D721Med (cell line): ENCODE data around the gene KRT85.

ENCODE experiments used
- DNase-seq: peaks from one replicate; pipeline ENCODE4 v3.0.0; 2011; ENCODE audit warnings: low spot score; ENCODE audit not compliant: insufficient read length
- FAIRE-seq: peaks from 2 replicates; lab custom pipeline; 2011; peaks lifted over from hg19 to GRCh38; lab: Jason Lieb, UNC
- CTCF ChIP-seq: IDR thresholded peaks from 2 replicates; pipeline ENCODE4 v1.5.1; 2012; ENCODE audit warnings: mild to moderate bottlenecking, control low read depth; ENCODE audit not compliant: insufficient read depth; ENCODE audit errors: missing control alignments

The KRT85 gene

GRCh38 chr12:52342781-52343490 is 24.3 kb downstream of the KRT85 start:
- DNase-seq: no peak
- TF ChIP-seq CTCF: no peak
- FAIRE-seq: no peak

GRCh38 chr12:52341066-52341580 is 26.2 kb downstream of the KRT85 start:
- no peak for TF ChIP-seq CTCF
- FAIRE-seq: no peak
- DNase-seq: no peak

GRCh38 chr12:52338241-52338960 is 28.9 kb downstream of the KRT85 start:
- TF ChIP-seq CTCF: no peak
- no peak for DNase-seq

GRCh38 chr12:52337054-52337453 is 30.2 kb downstream of the KRT85 start:
- TF ChIP-seq CTCF: no peak
- DNase-seq (no peak), FAIRE-seq (no peak)

More at GRCh38 chr12:52338241-52338960, 28.9 kb downstream of the KRT85 start:
- FAIRE-seq: no peak

- FAIRE-seq: no peak
- TF ChIP-seq CTCF: no peak
- DNase-seq: no peak
Observed at GRCh38 chr12:52336641-52337040, 30.6 kb downstream of the KRT85 start.

- no peak for DNase-seq
- TF ChIP-seq CTCF: no peak
- no peak for FAIRE-seq
Observed at GRCh38 chr12:52335598-52336262, 31.6 kb downstream of the KRT85 start.
